ENCODE measurements around the gene PCDHA12.
"Not testable (repeated sequence)": the region's sequence is repeated elsewhere in the genome, so short reads cannot be mapped to it uniquely, and the experiment has no call there.

PCDHA12 gene

GRCh38 chr5:140857177-140857986, 17.7 kb upstream of the PCDHA12 start:
- DNase-seq (ENCODE audit: low read depth) = no peak

GRCh38 chr5:140857987-140858240, 17.2 kb upstream of the PCDHA12 start:
- DNase-seq (ENCODE audit: low read depth) = no peak

GRCh38 chr5:140862441-140863295, 12.4 kb upstream of the PCDHA12 start:
- no peak for DNase-seq (ENCODE audit: low read depth)

- no peak for DNase-seq (ENCODE audit: low read depth)
These were observed 6.2 kb upstream of the PCDHA12 start, which contains the start of gene PCDHA11 for GRCh38 chr5:140868721-140869554. PCDHA11 (plus strand) TSS chr5:140868957; CDS start chr5:140869104, 147 bp downstream.

- no peak for DNase-seq (ENCODE audit: low read depth)
These were observed 5.6 kb upstream of the PCDHA12 start for GRCh38 chr5:140869555-140869886.

GRCh38 chr5:140870221-140871201, 4.6 kb upstream of the PCDHA12 start:
- DNase-seq (ENCODE audit: low read depth) = no peak

- not testable (repeated sequence) for DNase-seq (ENCODE audit: low read depth)
These were observed 1.6 kb downstream of the PCDHA12 start for GRCh38 chr5:140876541-140877261.

GRCh38 chr5:140877262-140877581, 2.1 kb downstream of the PCDHA12 start:
- no peak for DNase-seq (ENCODE audit: low read depth)

- no peak for DNase-seq (ENCODE audit: low read depth)
These were observed 6.9 kb downstream of the PCDHA12 start, which contains the start of gene PCDHA13 for GRCh38 chr5:140881889-140882590. PCDHA13 (plus strand) TSS chr5:140882124; CDS start chr5:140882269, 145 bp downstream.

GRCh38 chr5:140882591-140882899, 7.4 kb downstream of the PCDHA12 start:
- no peak for DNase-seq (ENCODE audit: low read depth)

- DNase-seq (ENCODE audit: low read depth) = no peak
These were observed 8.3 kb downstream of the PCDHA12 start for GRCh38 chr5:140883373-140883772.

GRCh38 chr5:140883927-140884697, 9.0 kb downstream of the PCDHA12 start:
- DNase-seq (ENCODE audit: low read depth) = no peak

- no peak for DNase-seq (ENCODE audit: low read depth)
These were observed 41.2 kb downstream of the PCDHA12 start for GRCh38 chr5:140916325-140916724.

- no peak for DNase-seq (ENCODE audit: low read depth)
These were observed 48.5 kb downstream of the PCDHA12 start for GRCh38 chr5:140923601-140924000.

- no peak for DNase-seq (ENCODE audit: low read depth)
These were observed 50.8 kb downstream of the PCDHA12 start, which contains the start of gene PCDHAC1 for GRCh38 chr5:140925806-140926442. PCDHAC1 (plus strand) TSS chr5:140926299; CDS start chr5:140926893, 594 bp downstream.

GRCh38 chr5:140926443-140927227, 51.5 kb downstream of the PCDHA12 start:
- peak; percentile 4 for DNase-seq (ENCODE audit: low read depth)

GRCh38 chr5:140927228-140927573, 52.1 kb downstream of the PCDHA12 start:
- no peak for DNase-seq (ENCODE audit: low read depth)
